Keratinocyte (primary cell): ENCODE results near the gene LHFPL3. TPM values are rescaled to one million over a fixed set of nuclear protein-coding genes. Genes with fewer than 3 reads are reported as not detected.

Experiments
- DNase-seq: peaks from one replicate; pipeline ENCODE4 v3.0.0-alpha.2; 2011; ENCODE audit warnings: low read depth, missing footprints, low spot score
- FAIRE-seq: peaks from 2 replicates; lab custom pipeline; 2011; peaks lifted over from hg19 to GRCh38; lab: Jason Lieb, UNC
- H2AFZ ChIP-seq: 2 replicates; pipeline ENCODE4 v1.6.0; 2012; ENCODE audit warnings: low read length, control low read depth, inconsistent platforms; ENCODE audit not compliant: control insufficient read depth
- H3K27ac ChIP-seq: 2 replicates; pipeline ENCODE4 v1.5.1; 2011; ENCODE audit warnings: low read length; ENCODE audit not compliant: control insufficient read depth, insufficient read depth
- H3K27me3 ChIP-seq: 3 replicates; pipeline ENCODE4 v1.6.0; 2011; ENCODE audit warnings: low read length; ENCODE audit not compliant: control insufficient read depth, insufficient read depth; ENCODE audit errors: extremely low read depth
- H3K36me3 ChIP-seq, 2 experiments: 2 replicates in 1 of 2; 3 replicates in 1 of 2; pipeline ENCODE4 v1.5.1; 2011; ENCODE audit warnings: low read length in 2 of 2, mild to moderate bottlenecking in 1 of 2; ENCODE audit not compliant: control insufficient read depth in 2 of 2, insufficient read depth in 2 of 2; ENCODE audit errors: extremely low read depth in 1 of 2
- H3K4me1 ChIP-seq: 3 replicates; pipeline ENCODE4 v1.5.1; 2011; ENCODE audit warnings: low read length; ENCODE audit not compliant: control insufficient read depth, insufficient read depth; ENCODE audit errors: extremely low read depth
- H3K4me2 ChIP-seq: 3 replicates; pipeline ENCODE4 v1.6.0; 2011; ENCODE audit warnings: low read depth, low read length; ENCODE audit not compliant: control insufficient read depth, insufficient read depth; ENCODE audit errors: extremely low read depth
- H3K4me3 ChIP-seq, 3 experiments: fragments of 200-600 bp in 1 of 3; sonication (generic) in 1 of 3; 2 replicates in 2 of 3; 3 replicates in 1 of 3; pipeline ENCODE4 v1.5.1; 2011 to 2016; ENCODE audit warnings: low read length in 3 of 3, mild to moderate bottlenecking in 3 of 3, control low read depth in 2 of 3, inconsistent platforms in 1 of 3, low read depth in 1 of 3, mixed read lengths in 1 of 3, mixed run types in 1 of 3, moderate library complexity in 1 of 3; ENCODE audit not compliant: control insufficient read depth in 2 of 3, insufficient read depth in 2 of 3; ENCODE audit errors: extremely low read depth in 1 of 3
- H3K79me2 ChIP-seq: 2 replicates; pipeline ENCODE4 v1.6.0; 2012; ENCODE audit warnings: low read length; ENCODE audit not compliant: control insufficient read depth, insufficient read depth
- H3K9ac ChIP-seq: 3 replicates; pipeline ENCODE4 v1.6.0; 2011; ENCODE audit warnings: low read length; ENCODE audit not compliant: control insufficient read depth, insufficient read depth; ENCODE audit errors: extremely low read depth
- H3K9me1 ChIP-seq: 3 replicates; pipeline ENCODE4 v1.6.0; 2011; ENCODE audit warnings: low read length; ENCODE audit not compliant: control insufficient read depth, insufficient read depth; ENCODE audit errors: extremely low read depth
- H3K9me3 ChIP-seq: 2 replicates; pipeline ENCODE4 v1.5.1; 2012; ENCODE audit warnings: low read depth, low read length; ENCODE audit not compliant: control insufficient read depth
- H4K20me1 ChIP-seq: 3 replicates; pipeline ENCODE4 v1.6.0; 2011; ENCODE audit warnings: low read length; ENCODE audit not compliant: control insufficient read depth, insufficient read depth; ENCODE audit errors: extremely low read depth
- EZH2 ChIP-seq: IDR thresholded peaks from one replicate; pipeline ENCODE4 v1.6.1; 2012; ENCODE audit warnings: inconsistent platforms, mild to moderate bottlenecking, low read length, moderate library complexity
- dilution Hi-C: fragments of 300-500 bp; cut with MboI; formaldehyde crosslinking; loops from one replicate; pipeline ENCODE4 v1.7.0; 2020; ENCODE audit warnings: low sequenced_read_pairs; ENCODE audit not compliant: extremely low pct_ligation_motif_present
- polyA plus RNA-seq, 5 experiments: library from polyadenylated mRNA; depleted of rRNA in 3 of 5; stranded (reverse) in 3 of 5; stranded (forward) in 1 of 5; unstranded in 1 of 5; fragments of >200 nt; gene quantifications; 1 replicate in 1 of 5; 2 replicates in 3 of 5; 3 replicates in 1 of 5; pipeline versions ENCODE4 v1.2.1 to v1.2.3, GENCODE V29; 2011 to 2012; ENCODE audit warnings: missing spikeins in 2 of 5, low read depth in 1 of 5, low replicate concordance in 1 of 5
- TF ChIP-seq, protein P1 (sequence below), 3 experiments: IDR thresholded peaks in 1 of 3; conservative IDR thresholded peaks in 1 of 3; optimal IDR thresholded peaks in 1 of 3; 2 replicates in 2 of 3; 3 replicates in 1 of 3; pipeline versions ENCODE3 to v1.5.1; 2011; ENCODE audit warnings: low read length in 3 of 3, mild to moderate bottlenecking in 3 of 3, moderate library complexity in 2 of 3, control low read depth in 1 of 3, inconsistent platforms in 1 of 3; ENCODE audit not compliant: insufficient read depth in 2 of 3; ENCODE audit errors: extremely low read depth in 1 of 3

LHFPL3 gene
- polyA plus RNA-seq, 1 donor (not counting 4 experiments of a cell fraction or from before 2014, with no cell fraction given): not detected

DNA sequence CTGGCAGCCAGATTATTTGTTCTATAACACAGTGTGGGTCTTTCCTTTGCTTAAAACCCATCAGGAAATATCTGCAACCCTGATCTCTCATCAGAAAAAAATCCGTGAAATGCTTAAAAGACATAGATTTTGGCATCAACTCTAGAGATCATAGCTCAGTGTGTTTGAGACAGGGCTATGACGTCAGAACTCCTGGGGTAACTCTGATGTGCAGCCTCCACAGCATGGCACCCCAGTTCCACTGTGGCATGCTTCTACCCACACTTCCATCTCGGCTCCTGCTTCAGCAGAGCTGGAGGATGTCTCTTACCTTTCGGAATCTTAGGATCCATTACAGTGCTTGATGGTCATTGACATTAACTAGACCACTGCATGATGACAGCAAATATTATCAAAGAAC is 205.7 kb downstream of the LHFPL3 start:
- H3K9me1 ChIP-seq: no peaks in the 10 kb centered on the region
- H3K36me3 ChIP-seq: no peaks in the 10 kb centered on the region
- no peak overlapping the region for H2AFZ ChIP-seq
- FAIRE-seq (no peak), DNase-seq (no peak)
- no peak overlapping the region for H3K4me2 ChIP-seq
- dilution Hi-C loops: no loop called here
- H3K4me1 ChIP-seq: no peaks in the 10 kb centered on the region
- H3K79me2 ChIP-seq: no peaks in the 10 kb centered on the region
- H3K9me3 ChIP-seq: no peaks in the 10 kb centered on the region
- H4K20me1 ChIP-seq: no peaks in the 10 kb centered on the region
- no peaks in the 10 kb centered on the region for H3K27me3 ChIP-seq
- H3K27ac ChIP-seq: no peak overlapping the region
- no peak overlapping the region for H3K4me3 ChIP-seq
- no peak overlapping the region for H3K9ac ChIP-seq
- TF ChIP-seq EZH2: no peak
- TF ChIP-seq, protein P1, sequence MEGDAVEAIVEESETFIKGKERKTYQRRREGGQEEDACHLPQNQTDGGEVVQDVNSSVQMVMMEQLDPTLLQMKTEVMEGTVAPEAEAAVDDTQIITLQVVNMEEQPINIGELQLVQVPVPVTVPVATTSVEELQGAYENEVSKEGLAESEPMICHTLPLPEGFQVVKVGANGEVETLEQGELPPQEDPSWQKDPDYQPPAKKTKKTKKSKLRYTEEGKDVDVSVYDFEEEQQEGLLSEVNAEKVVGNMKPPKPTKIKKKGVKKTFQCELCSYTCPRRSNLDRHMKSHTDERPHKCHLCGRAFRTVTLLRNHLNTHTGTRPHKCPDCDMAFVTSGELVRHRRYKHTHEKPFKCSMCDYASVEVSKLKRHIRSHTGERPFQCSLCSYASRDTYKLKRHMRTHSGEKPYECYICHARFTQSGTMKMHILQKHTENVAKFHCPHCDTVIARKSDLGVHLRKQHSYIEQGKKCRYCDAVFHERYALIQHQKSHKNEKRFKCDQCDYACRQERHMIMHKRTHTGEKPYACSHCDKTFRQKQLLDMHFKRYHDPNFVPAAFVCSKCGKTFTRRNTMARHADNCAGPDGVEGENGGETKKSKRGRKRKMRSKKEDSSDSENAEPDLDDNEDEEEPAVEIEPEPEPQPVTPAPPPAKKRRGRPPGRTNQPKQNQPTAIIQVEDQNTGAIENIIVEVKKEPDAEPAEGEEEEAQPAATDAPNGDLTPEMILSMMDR (optimal IDR thresholded peaks at IDR 0.05 in 1 of 3, IDR thresholded peaks at IDR 0.05 in 1 of 3, conservative IDR thresholded peaks at IDR 0.05 in 1 of 3; ENCODE audit: extremely low read depth in 1 of 3, insufficient read depth in 2 of 3, low read length in 3 of 3): no peak

DNA sequence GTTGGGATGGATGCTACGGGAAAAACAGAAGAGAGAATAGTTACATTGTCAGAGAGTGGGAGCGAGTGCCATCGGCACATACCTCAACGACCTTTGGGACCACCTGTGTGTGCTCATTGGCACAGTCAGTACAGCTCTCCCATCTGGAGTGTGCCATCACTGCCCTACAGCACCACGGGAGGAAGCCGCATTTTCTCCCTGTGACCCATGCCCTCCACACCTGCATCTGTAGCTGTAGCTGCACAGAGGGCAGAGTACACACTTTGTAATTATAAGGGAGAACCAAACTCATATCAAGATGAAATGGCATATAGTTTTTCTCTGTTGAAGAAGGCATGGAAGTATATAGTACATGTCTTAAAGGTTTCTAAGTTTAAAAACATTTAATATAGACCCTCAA is 207.4 kb downstream of the LHFPL3 start:
- H3K9me3 ChIP-seq: no peaks in the 10 kb centered on the region
- H3K4me2 ChIP-seq: no peak overlapping the region
- TF ChIP-seq EZH2: no peak
- TF ChIP-seq, protein P1 (optimal IDR thresholded peaks at IDR 0.05 in 1 of 3, IDR thresholded peaks at IDR 0.05 in 1 of 3, conservative IDR thresholded peaks at IDR 0.05 in 1 of 3; ENCODE audit: extremely low read depth in 1 of 3, insufficient read depth in 2 of 3, low read length in 3 of 3): no peak
- no peaks in the 10 kb centered on the region for H3K9me1 ChIP-seq
- H3K27me3 ChIP-seq: no peaks in the 10 kb centered on the region
- dilution Hi-C loops: no loop called here
- no peak overlapping the region for H3K27ac ChIP-seq
- no peak overlapping the region for H3K9ac ChIP-seq
- no peak for FAIRE-seq
- no peaks in the 10 kb centered on the region for H3K79me2 ChIP-seq
- no peaks in the 10 kb centered on the region for H3K36me3 ChIP-seq
- no peak for DNase-seq
- H3K4me1 ChIP-seq: no peaks in the 10 kb centered on the region
- H3K4me3 ChIP-seq: no peak overlapping the region
- H2AFZ ChIP-seq: no peak overlapping the region
- H4K20me1 ChIP-seq: no peaks in the 10 kb centered on the region
